Liver (tissue), 3 donors: ENCODE results near the gene TMEM14A.

Experiments used
- CTCF ChIP-seq: fragments of 150-350 bp; IDR thresholded peaks from 2 replicates; pipeline ENCODE4 v1.5.1; 2017; ENCODE audit warnings: improper control_type of control experiment, low read depth, low read length; ENCODE audit not compliant: missing input control
- GABPA ChIP-seq, 2 donors: IDR thresholded peaks in 1 of 2; conservative IDR thresholded peaks in 1 of 2; 2 replicates each; pipeline ENCODE4 v1.6.1; 2016; ENCODE audit warnings: antibody characterized with exemption in 2 of 2, mild to moderate bottlenecking in 1 of 2, moderate library complexity in 1 of 2
- RAD21 ChIP-seq, 2 donors: IDR thresholded peaks; 2 replicates each; pipeline ENCODE4 v1.6.1; 2016; ENCODE audit warnings: antibody characterized with exemption in 2 of 2, mild to moderate bottlenecking in 2 of 2
- TAF1 ChIP-seq: conservative IDR thresholded peaks from 2 replicates; pipeline ENCODE4 v1.6.1; 2016; ENCODE audit warnings: antibody characterized with exemption, mild to moderate bottlenecking
- TF ChIP-seq, protein P1 (sequence below): IDR thresholded peaks from 2 replicates; pipeline ENCODE4 v1.6.1; 2016; ENCODE audit warnings: antibody characterized with exemption
- donor health status: healthy.
- donor health status: healthy.

DNA sequence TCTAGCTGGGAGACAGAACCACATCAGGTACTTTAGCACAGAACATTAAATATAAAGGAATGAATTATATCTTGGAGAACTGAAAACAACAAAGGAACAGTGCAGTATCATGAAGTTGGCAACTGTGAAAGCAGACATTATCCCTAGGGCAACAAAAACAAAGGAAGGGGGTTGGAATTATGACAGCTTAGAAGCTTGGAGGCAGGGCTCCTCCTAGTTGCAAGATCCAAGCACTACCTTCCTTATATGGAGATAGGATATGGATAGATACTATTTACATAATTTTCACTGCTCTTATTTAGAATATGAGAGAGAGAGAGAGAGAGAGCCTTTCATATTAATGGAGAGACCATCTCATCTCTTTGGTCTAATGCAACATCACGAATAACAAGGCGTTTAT is 27.0 kb downstream of the TMEM14A start:
- TF ChIP-seq GABPA (IDR thresholded peaks at IDR 0.05 in 1 of 2, conservative IDR thresholded peaks at IDR 0.05 in 1 of 2) (no peak), CTCF (no peak), RAD21 (IDR thresholded peaks at IDR 0.05) (no peak), TAF1 (no peak)
- TF ChIP-seq, protein P1, sequence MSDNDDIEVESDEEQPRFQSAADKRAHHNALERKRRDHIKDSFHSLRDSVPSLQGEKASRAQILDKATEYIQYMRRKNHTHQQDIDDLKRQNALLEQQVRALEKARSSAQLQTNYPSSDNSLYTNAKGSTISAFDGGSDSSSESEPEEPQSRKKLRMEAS, result no peak
